GM12872 (cell line): Measurements from ENCODE around the gene CACNA1E.

Source experiments
- TF ChIP-seq, protein P1 (sequence below): IDR thresholded peaks from 3 replicates; pipeline ENCODE4 v1.5.1; 2011; ENCODE audit warnings: low read depth, mild to moderate bottlenecking, low read length, moderate library complexity; ENCODE audit not compliant: insufficient read depth

The CACNA1E gene

GRCh38 chr1:181732218-181732990 is 249.1 kb downstream of the CACNA1E start:
- TF ChIP-seq, protein P1, sequence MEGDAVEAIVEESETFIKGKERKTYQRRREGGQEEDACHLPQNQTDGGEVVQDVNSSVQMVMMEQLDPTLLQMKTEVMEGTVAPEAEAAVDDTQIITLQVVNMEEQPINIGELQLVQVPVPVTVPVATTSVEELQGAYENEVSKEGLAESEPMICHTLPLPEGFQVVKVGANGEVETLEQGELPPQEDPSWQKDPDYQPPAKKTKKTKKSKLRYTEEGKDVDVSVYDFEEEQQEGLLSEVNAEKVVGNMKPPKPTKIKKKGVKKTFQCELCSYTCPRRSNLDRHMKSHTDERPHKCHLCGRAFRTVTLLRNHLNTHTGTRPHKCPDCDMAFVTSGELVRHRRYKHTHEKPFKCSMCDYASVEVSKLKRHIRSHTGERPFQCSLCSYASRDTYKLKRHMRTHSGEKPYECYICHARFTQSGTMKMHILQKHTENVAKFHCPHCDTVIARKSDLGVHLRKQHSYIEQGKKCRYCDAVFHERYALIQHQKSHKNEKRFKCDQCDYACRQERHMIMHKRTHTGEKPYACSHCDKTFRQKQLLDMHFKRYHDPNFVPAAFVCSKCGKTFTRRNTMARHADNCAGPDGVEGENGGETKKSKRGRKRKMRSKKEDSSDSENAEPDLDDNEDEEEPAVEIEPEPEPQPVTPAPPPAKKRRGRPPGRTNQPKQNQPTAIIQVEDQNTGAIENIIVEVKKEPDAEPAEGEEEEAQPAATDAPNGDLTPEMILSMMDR = no peak

GRCh38 chr1:181733486-181733885 is 250.2 kb downstream of the CACNA1E start:
- TF ChIP-seq, protein P1 = no peak

DNA sequence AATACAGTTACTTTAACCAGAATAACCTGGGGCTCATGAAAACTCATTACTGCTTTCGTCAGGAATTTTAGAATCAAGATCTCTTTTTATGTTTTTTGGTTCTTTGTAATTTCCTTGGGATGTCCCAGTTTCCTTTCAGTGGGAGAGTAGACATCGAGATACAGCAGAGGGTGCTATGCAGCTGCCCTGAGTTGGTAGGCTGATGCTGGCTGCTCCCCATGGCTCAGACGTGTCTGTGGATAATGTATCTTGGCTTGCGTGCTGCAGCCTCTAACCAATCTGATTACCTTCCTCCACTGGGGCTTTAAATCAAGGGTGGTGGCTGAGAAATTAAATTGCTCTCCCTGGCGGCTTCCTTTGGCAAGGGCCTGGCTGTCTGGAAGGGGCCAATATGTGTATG is 253.7 kb downstream of the CACNA1E start:
- TF ChIP-seq, protein P1 = no peak

GRCh38 chr1:181739214-181739613 is 255.9 kb downstream of the CACNA1E start:
- TF ChIP-seq, protein P1 = no peak

DNA sequence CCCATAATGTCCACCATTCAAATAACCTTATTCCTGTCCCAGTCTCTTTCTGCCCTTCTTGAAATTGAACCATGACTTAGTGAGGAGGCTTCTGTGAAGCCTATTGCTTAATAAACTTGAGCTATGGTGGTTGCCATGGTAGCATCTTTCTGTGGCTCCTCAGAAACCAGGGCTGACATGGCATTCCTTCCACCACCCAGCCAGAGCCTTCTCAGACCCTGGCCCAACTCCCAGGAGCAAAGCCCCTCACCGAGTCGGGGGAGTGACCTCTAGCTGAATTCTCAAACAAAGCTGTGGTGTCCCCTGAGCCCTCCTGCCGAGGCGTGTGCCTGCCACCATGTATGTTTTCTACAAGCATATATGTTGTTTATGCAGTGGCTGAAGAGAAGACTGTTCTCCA is 259.1 kb downstream of the CACNA1E start:
- TF ChIP-seq, protein P1 = no peak

- TF ChIP-seq, protein P1 = no peak
Measured at GRCh38 chr1:181743878-181744312, 260.6 kb downstream of the CACNA1E start.

DNA sequence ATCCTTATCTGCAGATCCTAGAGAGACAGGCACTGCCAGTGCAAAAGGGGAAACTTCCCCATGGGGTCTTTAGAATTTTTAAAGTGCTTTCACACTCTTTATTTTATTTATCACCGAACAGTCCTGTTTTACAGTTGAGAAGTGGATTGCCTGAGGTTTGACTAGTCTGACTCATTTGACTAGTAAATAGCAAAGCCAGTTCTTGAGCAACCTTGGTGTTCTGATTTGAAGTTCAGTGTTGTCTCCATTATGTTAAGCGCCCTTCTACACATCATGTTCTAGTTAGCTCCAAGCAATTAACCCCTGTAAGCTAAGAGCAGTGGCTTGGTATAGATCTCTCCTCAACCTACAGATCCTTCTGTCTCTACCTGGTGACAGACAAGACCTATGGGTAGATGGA is 262.9 kb downstream of the CACNA1E start:
- TF ChIP-seq, protein P1 = no peak
